A673 (cell line): Measurements from ENCODE around the gene ZNF761. TPM values are rescaled to one million over a fixed set of nuclear protein-coding genes. Genes with fewer than 3 reads are reported as not detected.

Source experiments
- Bru-seq: library from RNA; stranded (reverse); fragments of 400-500 nt; gene quantifications from one replicate; lab custom pipeline; 2021; lab: Mats Ljungman, UMichigan
- BruChase-seq, 2 experiments: library from RNA; stranded (reverse); fragments of 400-500 nt; gene quantifications; one replicate each; lab custom pipeline; 2021; lab: Mats Ljungman, UMichigan
- BruUV-seq: library from RNA; stranded (reverse); fragments of 400-500 nt; replicated peaks from 2 replicates; lab custom pipeline; 2021; lab: Mats Ljungman, UMichigan
- CTCF ChIA-PET: fragments of 300-600 bp; sonication (Branson Sonifier 250); formaldehyde crosslinking; loops from one replicate; lab custom pipeline; 2022; ENCODE audit warnings: antibody characterized with exemption; lab: Charles Lee
- POLR2A ChIA-PET: fragments of 300-600 bp; sonication (Branson Sonifier 250); formaldehyde crosslinking; loops from one replicate; lab custom pipeline; 2022; ENCODE audit warnings: antibody characterized with exemption; ENCODE audit not compliant: low non-redundant PET; lab: Charles Lee
- DNase-seq: peaks from one replicate; pipeline ENCODE4 v3.0.0-alpha.2; 2015; ENCODE audit warnings: low spot score
- H3K27ac ChIP-seq: fragments of 200-600 bp; sonication (generic); 2 replicates; pipeline ENCODE4 v1.5.1; 2016; ENCODE audit warnings: mixed run types, low read depth, mild to moderate bottlenecking, mixed read lengths, antibody characterized with exemption, low read length; ENCODE audit not compliant: poor library complexity, severe bottlenecking
- H3K27me3 ChIP-seq: fragments of 200-600 bp; sonication (generic); replicated peaks from 2 replicates; pipeline ENCODE4 v1.6.1; 2017; ENCODE audit warnings: mixed run types, low read depth, mild to moderate bottlenecking, mixed read lengths, antibody characterized with exemption, low read length; ENCODE audit not compliant: insufficient read depth, poor library complexity
- H3K36me3 ChIP-seq: fragments of 200-600 bp; sonication (generic); 2 replicates; pipeline ENCODE4 v1.6.1; 2016; ENCODE audit warnings: mixed run types, mild to moderate bottlenecking, mixed read lengths, antibody characterized with exemption, low read length; ENCODE audit not compliant: insufficient read depth, poor library complexity, severe bottlenecking
- H3K4me1 ChIP-seq: fragments of 200-600 bp; sonication (generic); 2 replicates; pipeline ENCODE4 v1.6.1; 2017; ENCODE audit warnings: mixed run types, mild to moderate bottlenecking, mixed read lengths, antibody characterized with exemption, low read length; ENCODE audit not compliant: insufficient read depth, poor library complexity, severe bottlenecking
- H3K4me3 ChIP-seq: fragments of 200-600 bp; sonication (generic); 2 replicates; pipeline ENCODE4 v1.5.1; 2016; ENCODE audit warnings: low read depth, mixed run types, mild to moderate bottlenecking, mixed read lengths, low read length; ENCODE audit not compliant: poor library complexity, severe bottlenecking
- H3K9me3 ChIP-seq: fragments of 200-600 bp; sonication (generic); 2 replicates; pipeline ENCODE4 v1.6.1; 2016; ENCODE audit warnings: mixed run types, low read depth, mild to moderate bottlenecking, mixed read lengths, antibody characterized with exemption, low read length; ENCODE audit not compliant: poor library complexity, severe bottlenecking
- CTCF ChIP-seq: fragments of 300-800, 200-600 bp; sonication (generic); conservative IDR thresholded peaks from 2 replicates; pipeline ENCODE4 v1.5.1; 2017; ENCODE audit warnings: low read depth, mild to moderate bottlenecking, antibody characterized with exemption, low read length, moderate library complexity, mixed read lengths
- EZH2 ChIP-seq: fragments of 200-600 bp; sonication (generic); IDR thresholded peaks from 2 replicates; pipeline ENCODE4 v1.6.1; 2017; ENCODE audit warnings: borderline replicate concordance, low read depth, mild to moderate bottlenecking, mixed read lengths, antibody characterized with exemption, low read length; ENCODE audit not compliant: poor library complexity, severe bottlenecking
- intact Hi-C: fragments of 100-400 bp; cut with micrococcal nuclease; formaldehyde crosslinking; loops from one replicate; pipeline ENCODE4 v1.10.0; 2022; ENCODE audit not compliant: unreplicated experiment
- long read RNA-seq: library from polyadenylated mRNA; stranded (forward); transcript quantifications from one replicate; pipeline ENCODE4 v2.0.0, GENCODE V29; 2022
- total RNA-seq: library from RNA; stranded (reverse); gene quantifications from 2 replicates; pipeline ENCODE4 v1.2.3, GENCODE V29; 2021

Gene ZNF761
- total RNA-seq (12.0 and 13.1 TPM in 2 replicates), Bru-seq, nascent RNA (percentile 70 among the genes with signal in this experiment), BruChase-seq, experiment 1, labeled RNA remaining after a 2-hour chase (percentile 86 among the genes with signal in this experiment), BruChase-seq, experiment 2, labeled RNA remaining after a 6-hour chase (percentile 83 among the genes with signal in this experiment)
- long read RNA-seq, partial matches to known transcripts, result 1 of 32 reads
- long read RNA-seq, other reads (novel, unspliced or antisense), result 31 of 32 reads

GRCh38 chr19:53431399-53432087 lies at the start of gene ZNF761:
TSS of gene ZNF761 (plus strand) at chr19:53431984. CDS start at chr19:53447269, 15,285 bp downstream.
- ChIA-PET POLR2A (no interaction called here), CTCF (no interaction called here)
- peak; percentile 92 for DNase-seq

GRCh38 chr19:53388168-53388567 lies 43.6 kb upstream of the ZNF761 start:
- intact Hi-C loops, result no loop called here
- CTCF ChIA-PET, result no interaction called here
- no peaks in the 10 kb centered on the region for H3K36me3 ChIP-seq
- POLR2A ChIA-PET, result no interaction called here
- no TSS peak for BruUV-seq
- H3K27ac ChIP-seq, result no peak overlapping the region
- no peaks in the 10 kb centered on the region for H3K27me3 ChIP-seq
- H3K4me3 ChIP-seq, result no peak overlapping the region
- TF ChIP-seq CTCF (no peak), EZH2 (no peak)
- peaks cover 18% of the 10 kb centered on the region for H3K9me3 ChIP-seq
- DNase-seq, result no peak
- H3K4me1 ChIP-seq, result no peaks in the 10 kb centered on the region

More at GRCh38 chr19:53431399-53432087, at the start of gene ZNF761:
- intact Hi-C loops, result no loop called here
- peak within 1 kb of the TSS; percentile 91 for H3K4me3 ChIP-seq
- H3K27me3 ChIP-seq, result no peaks in the 10 kb centered on the region
- BruUV-seq, result no TSS peak
- TF ChIP-seq EZH2 (no peak), CTCF (0 out of 2 replicates have a peak, but pooled peaks have one; percentile 27)
- H3K4me1 ChIP-seq, result no peaks in the 10 kb centered on the region
- H3K36me3 ChIP-seq, result peaks cover 17% of the 10 kb centered on the region
- no peaks in the 10 kb centered on the region for H3K9me3 ChIP-seq
- peak within 1 kb of the TSS; percentile 83 for H3K27ac ChIP-seq

GRCh38 chr19:53388904-53389303 lies 42.9 kb upstream of the ZNF761 start:
- Histone ChIP-seq H3K27ac (no peak overlapping the region), H3K9me3 (peaks cover 12% of the 10 kb centered on the region), H3K4me1 (no peaks in the 10 kb centered on the region), H3K4me3 (no peak overlapping the region), H3K36me3 (no peaks in the 10 kb centered on the region), H3K27me3 (no peaks in the 10 kb centered on the region)
- intact Hi-C loops, result no loop called here
- no peak for TF ChIP-seq CTCF
- no peak for TF ChIP-seq EZH2
- POLR2A ChIA-PET, result no interaction called here
- CTCF ChIA-PET, result no interaction called here
- BruUV-seq, result no TSS peak
- no peak for DNase-seq
